Measurements from ENCODE around the gene ATP10B.

ATP10B gene

GRCh38 chr5:160703547-160704189, 148.3 kb downstream of the ATP10B start:
- Histone ChIP-seq H3K27ac (peak overlapping the region in 8 of 11 experiments; percentile 37 to 97 (median 83); a peak in 14 of 22 replicates), H4K20me1 (no peaks in the 10 kb centered on the region), H3K9me3 (replicated peaks in 1 of 11) (peaks cover 9 to 27% (median 21%) of the 10 kb centered on the region in 11 experiments)

GRCh38 chr5:160702934-160703333, 149.1 kb downstream of the ATP10B start:
- TF ChIP-seq Cebpa-rat (IDR thresholded peaks at IDR 0.05) = peak in 1 of 11 experiments; percentile 15; a peak in 2 of 22 replicates
- H3K4me2 ChIP-seq = peak overlapping the region in 4 of 11 experiments; percentile 74 to 89 (median 81); a peak in 7 of 22 replicates
- H3K36me3 ChIP-seq = peaks cover 0 to 4% (median 0%) of the 10 kb centered on the region in 11 experiments; a peak in 1 of 22 replicates
- H4K20me1 ChIP-seq = no peaks in the 10 kb centered on the region
- peak overlapping the region in 4 of 11 experiments; percentile 72 to 83 (median 78); a peak in 9 of 22 replicates for H3K9ac ChIP-seq
- H3K4me3 ChIP-seq = peak overlapping the region in 1 of 10 experiments; percentile 21; a peak in 1 of 20 replicates
- no peaks in the 10 kb centered on the region for H3K27me3 ChIP-seq
- peak overlapping the region in 7 of 11 experiments; percentile 55 to 97 (median 85); a peak in 13 of 22 replicates for H3K27ac ChIP-seq
- peaks cover 0 to 90% (median 15%) of the 10 kb centered on the region in 10 experiments; a peak in 13 of 20 replicates for H3K4me1 ChIP-seq
- peaks cover 9 to 27% (median 21%) of the 10 kb centered on the region in 11 experiments for H3K9me3 ChIP-seq (replicated peaks in 1 of 11)

More at GRCh38 chr5:160703547-160704189, 148.3 kb downstream of the ATP10B start:
- TF ChIP-seq Cebpa-rat (IDR thresholded peaks at IDR 0.05) = no peak
- Histone ChIP-seq H3K27me3 (no peaks in the 10 kb centered on the region), H3K4me3 (peak overlapping the region in 2 of 10 experiments; percentile 13 to 21; a peak in 1 of 20 replicates), H3K36me3 (peaks cover 0 to 4% (median 0%) of the 10 kb centered on the region in 11 experiments; a peak in 1 of 22 replicates), H3K4me1 (peaks cover 0 to 90% (median 15%) of the 10 kb centered on the region in 10 experiments; a peak in 13 of 20 replicates), H3K9ac (peak overlapping the region in 5 of 11 experiments; percentile 15 to 83 (median 71); a peak in 9 of 22 replicates), H3K4me2 (peak overlapping the region in 5 of 11 experiments; percentile 27 to 89 (median 74); a peak in 10 of 22 replicates)

GRCh38 chr5:160702311-160702803, 149.7 kb downstream of the ATP10B start:
- H3K9me3 ChIP-seq (replicated peaks in 1 of 11) = peaks cover 9 to 27% (median 21%) of the 10 kb centered on the region in 11 experiments
- peak overlapping the region in 8 of 11 experiments; percentile 27 to 97 (median 83); a peak in 14 of 22 replicates for H3K27ac ChIP-seq
- no peaks in the 10 kb centered on the region for H4K20me1 ChIP-seq
- no peak; a peak in 1 of 22 replicates for TF ChIP-seq Cebpa-rat (IDR thresholded peaks at IDR 0.05)
- peaks cover 0 to 4% (median 0%) of the 10 kb centered on the region in 11 experiments; a peak in 1 of 22 replicates for H3K36me3 ChIP-seq
- H3K27me3 ChIP-seq = no peaks in the 10 kb centered on the region
- no peak overlapping the region for H3K4me3 ChIP-seq
- H3K4me2 ChIP-seq = peak overlapping the region in 4 of 11 experiments; percentile 68 to 89 (median 81); a peak in 9 of 22 replicates
- peak overlapping the region in 5 of 11 experiments; percentile 59 to 83 (median 74); a peak in 9 of 22 replicates for H3K9ac ChIP-seq
- H3K4me1 ChIP-seq = peaks cover 0 to 90% (median 14%) of the 10 kb centered on the region in 10 experiments; a peak in 13 of 20 replicates

- peaks cover 0 to 90% (median 15%) of the 10 kb centered on the region in 10 experiments; a peak in 13 of 20 replicates for H3K4me1 ChIP-seq
- H3K36me3 ChIP-seq = peaks cover 0 to 4% (median 0%) of the 10 kb centered on the region in 11 experiments; a peak in 1 of 22 replicates
- peak overlapping the region in 9 of 11 experiments; percentile 15 to 97 (median 81); a peak in 16 of 22 replicates for H3K27ac ChIP-seq
- peak overlapping the region in 6 of 11 experiments; percentile 12 to 89 (median 73); a peak in 10 of 22 replicates for H3K4me2 ChIP-seq
- H3K27me3 ChIP-seq = no peaks in the 10 kb centered on the region
- H4K20me1 ChIP-seq = no peaks in the 10 kb centered on the region
- peak overlapping the region in 4 of 11 experiments; percentile 72 to 83 (median 78); a peak in 8 of 22 replicates for H3K9ac ChIP-seq
- no peak for TF ChIP-seq Cebpa-rat (IDR thresholded peaks at IDR 0.05)
- H3K4me3 ChIP-seq = no peak overlapping the region
- peaks cover 9 to 27% (median 21%) of the 10 kb centered on the region in 11 experiments for H3K9me3 ChIP-seq (replicated peaks in 1 of 11)
Measured at GRCh38 chr5:160701403-160701802, 150.6 kb downstream of the ATP10B start.

GRCh38 chr5:160699301-160699700, 152.7 kb downstream of the ATP10B start:
- peak overlapping the region in 2 of 11 experiments; percentile 93 to 97; a peak in 5 of 22 replicates for H3K27ac ChIP-seq
- no peak overlapping the region for H3K9ac ChIP-seq
- no peaks in the 10 kb centered on the region for H4K20me1 ChIP-seq
- H3K4me1 ChIP-seq = peaks cover 8 to 97% (median 26%) of the 10 kb centered on the region in 10 experiments; a peak in 18 of 20 replicates
- H3K36me3 ChIP-seq = 0 out of 22 replicates have a peak, but pooled peaks cover 0 to 3% (median 0%) of the 10 kb centered on the region in 11 experiments
- H3K4me2 ChIP-seq = peak overlapping the region in 3 of 11 experiments; percentile 78 to 89 (median 84); a peak in 5 of 22 replicates
- H3K27me3 ChIP-seq = no peaks in the 10 kb centered on the region
- TF ChIP-seq Cebpa-rat (IDR thresholded peaks at IDR 0.05) = no peak
- H3K4me3 ChIP-seq = no peak overlapping the region
- peaks cover 3 to 12% (median 9%) of the 10 kb centered on the region in 11 experiments for H3K9me3 ChIP-seq (replicated peaks in 1 of 11)

GRCh38 chr5:160697281-160697680, 154.7 kb downstream of the ATP10B start:
- Histone ChIP-seq H3K4me1 (peaks cover 8 to 99% (median 29%) of the 10 kb centered on the region in 10 experiments; a peak in 18 of 20 replicates), H3K4me3 (no peak overlapping the region), H3K4me2 (peak overlapping the region in 4 of 11 experiments; percentile 32 to 81 (median 73); a peak in 8 of 22 replicates), H3K36me3 (no peaks in the 10 kb centered on the region), H3K27ac (peak overlapping the region in 3 of 11 experiments; percentile 1 to 86 (median 24); a peak in 1 of 22 replicates), H3K9me3 (replicated peaks in 1 of 11) (peaks cover 0 to 8% (median 0%) of the 10 kb centered on the region in 11 experiments; a peak in 1 of 22 replicates), H4K20me1 (no peaks in the 10 kb centered on the region), H3K27me3 (no peaks in the 10 kb centered on the region), H3K9ac (no peak overlapping the region)
- TF ChIP-seq Cebpa-rat (IDR thresholded peaks at IDR 0.05) = no peak

GRCh38 chr5:160694896-160695295, 157.1 kb downstream of the ATP10B start:
- Histone ChIP-seq H3K4me2 (peak overlapping the region; percentile 2 to 81 (median 56); a peak in 21 of 22 replicates), H3K4me3 (no peak overlapping the region), H3K9me3 (replicated peaks in 1 of 11) (peaks cover 0 to 11% (median 0%) of the 10 kb centered on the region in 11 experiments; a peak in 2 of 22 replicates), H3K27ac (peak overlapping the region in 8 of 11 experiments; percentile 34 to 87 (median 80); a peak in 16 of 22 replicates), H3K27me3 (no peaks in the 10 kb centered on the region), H3K4me1 (peaks cover 8 to 87% (median 23%) of the 10 kb centered on the region in 10 experiments; a peak in 18 of 20 replicates), H3K9ac (peak overlapping the region in 5 of 11 experiments; percentile 31 to 64 (median 59); a peak in 9 of 22 replicates), H4K20me1 (no peaks in the 10 kb centered on the region), H3K36me3 (no peaks in the 10 kb centered on the region)
- TF ChIP-seq Cebpa-rat (IDR thresholded peaks at IDR 0.05) = no peak

- no peaks in the 10 kb centered on the region for H3K27me3 ChIP-seq
- TF ChIP-seq Cebpa-rat (IDR thresholded peaks at IDR 0.05) = no peak
- H4K20me1 ChIP-seq = no peaks in the 10 kb centered on the region
- H3K9ac ChIP-seq = peak overlapping the region in 4 of 11 experiments; percentile 22 to 64 (median 56); a peak in 4 of 22 replicates
- peak overlapping the region in 7 of 11 experiments; percentile 35 to 87 (median 82); a peak in 12 of 22 replicates for H3K27ac ChIP-seq
- peaks cover 0 to 19% (median 0%) of the 10 kb centered on the region in 11 experiments; a peak in 3 of 22 replicates for H3K9me3 ChIP-seq (replicated peaks in 1 of 11)
- H3K4me3 ChIP-seq = no peak overlapping the region
- H3K36me3 ChIP-seq = no peaks in the 10 kb centered on the region
- H3K4me1 ChIP-seq = peaks cover 8 to 78% (median 23%) of the 10 kb centered on the region in 10 experiments; a peak in 18 of 20 replicates
- peak overlapping the region in 9 of 11 experiments; percentile 2 to 81 (median 62); a peak in 17 of 22 replicates for H3K4me2 ChIP-seq
Measured at GRCh38 chr5:160693831-160694465, 158.1 kb downstream of the ATP10B start.
